Measurements from ENCODE around the gene AQP1.

The AQP1 gene

GRCh38 chr7:30906515-30907240 lies 5.0 kb upstream of the AQP1 start:
- no peak for TF ChIP-seq CREB5 (CRISPR knock-in tag; IDR thresholded peaks at IDR 0.05; ENCODE audit: low read depth)
- no peak for TF ChIP-seq OSR1 (CRISPR knock-in tag; IDR thresholded peaks at IDR 0.05)
- no peak for TF ChIP-seq ZNF565 (CRISPR knock-in tag; conservative IDR thresholded peaks at IDR 0.05; ENCODE audit: low read depth)
- no peak for TF ChIP-seq PATZ1 (CRISPR knock-in tag; IDR thresholded peaks at IDR 0.05; ENCODE audit: borderline replicate concordance)
- no peak for TF ChIP-seq SNAI2 (CRISPR knock-in tag; IDR thresholded peaks at IDR 0.05)
- no peak for TF ChIP-seq TOX (CRISPR knock-in tag; IDR thresholded peaks at IDR 0.05; ENCODE audit: borderline replicate concordance)
- TF ChIP-seq BACH2 (CRISPR knock-in tag; IDR thresholded peaks at IDR 0.05; ENCODE audit: borderline replicate concordance), result no peak
- no peak for TF ChIP-seq RARB (CRISPR knock-in tag; IDR thresholded peaks at IDR 0.05)
- no peak for TF ChIP-seq ARNTL (CRISPR knock-in tag; IDR thresholded peaks at IDR 0.05; ENCODE audit: borderline replicate concordance, low read depth)
- TF ChIP-seq ZFP30 (CRISPR knock-in tag; IDR thresholded peaks at IDR 0.05), result no peak
- no peak for TF ChIP-seq POU6F1 (CRISPR knock-in tag; IDR thresholded peaks at IDR 0.05; ENCODE audit: borderline replicate concordance, low read depth)
- no peak for TF ChIP-seq ZFP3 (CRISPR knock-in tag; IDR thresholded peaks at IDR 0.05)
- TF ChIP-seq PPARA (CRISPR knock-in tag; IDR thresholded peaks at IDR 0.05; ENCODE audit: borderline replicate concordance), result no peak
- TF ChIP-seq ESRRG (CRISPR knock-in tag; IDR thresholded peaks at IDR 0.05), result no peak
- TF ChIP-seq ZNF70 (CRISPR knock-in tag; IDR thresholded peaks at IDR 0.05), result no peak
- no peak for TF ChIP-seq GLIS3 (CRISPR knock-in tag; IDR thresholded peaks at IDR 0.05)
- TF ChIP-seq CSDC2 (CRISPR knock-in tag; IDR thresholded peaks at IDR 0.05), result no peak
- TF ChIP-seq ISL1 (CRISPR knock-in tag; IDR thresholded peaks at IDR 0.05), result no peak
- TF ChIP-seq ZNF8 (CRISPR knock-in tag; IDR thresholded peaks at IDR 0.05), result no peak
- TF ChIP-seq TSHZ2 (CRISPR knock-in tag; IDR thresholded peaks at IDR 0.05), result no peak
- peak; percentile 64 for ATAC-seq

- ATAC-seq, result no peak
- no peak for TF ChIP-seq GLIS3 (CRISPR knock-in tag; IDR thresholded peaks at IDR 0.05)
- no peak for TF ChIP-seq ZC3H10 (CRISPR knock-in tag; IDR thresholded peaks at IDR 0.05)
- no peak for TF ChIP-seq SNAI2 (CRISPR knock-in tag; IDR thresholded peaks at IDR 0.05)
- TF ChIP-seq OSR1 (CRISPR knock-in tag; IDR thresholded peaks at IDR 0.05), result no peak
- TF ChIP-seq BACH2 (CRISPR knock-in tag; IDR thresholded peaks at IDR 0.05; ENCODE audit: borderline replicate concordance), result no peak
- no peak for TF ChIP-seq CREB5 (CRISPR knock-in tag; IDR thresholded peaks at IDR 0.05; ENCODE audit: low read depth)
- TF ChIP-seq ESRRG (CRISPR knock-in tag; IDR thresholded peaks at IDR 0.05), result no peak
- TF ChIP-seq ZFP3 (CRISPR knock-in tag; IDR thresholded peaks at IDR 0.05), result no peak
- TF ChIP-seq RARB (CRISPR knock-in tag; IDR thresholded peaks at IDR 0.05), result no peak
- TF ChIP-seq ZNF70 (CRISPR knock-in tag; IDR thresholded peaks at IDR 0.05), result no peak
- TF ChIP-seq PATZ1 (CRISPR knock-in tag; IDR thresholded peaks at IDR 0.05; ENCODE audit: borderline replicate concordance), result no peak
- TF ChIP-seq TOX (CRISPR knock-in tag; IDR thresholded peaks at IDR 0.05; ENCODE audit: borderline replicate concordance), result no peak
- TF ChIP-seq ZNF565 (CRISPR knock-in tag; conservative IDR thresholded peaks at IDR 0.05; ENCODE audit: low read depth), result no peak
These were observed 4.0 kb upstream of the AQP1 start for GRCh38 chr7:30907527-30908267.
